Fibroblast of mammary gland (primary cell): ENCODE results near the gene EPHB2.

Experiments
- DNase-seq: peaks from one replicate; pipeline ENCODE4 v3.0.0-alpha.2; 2010; ENCODE audit warnings: low read depth
- H3K4me3 ChIP-seq: 2 replicates; pipeline ENCODE4 v1.5.1; 2011; ENCODE audit warnings: low read depth, mild to moderate bottlenecking, low read length, moderate library complexity; ENCODE audit not compliant: control insufficient read depth
- TF ChIP-seq, protein P1 (sequence below): conservative IDR thresholded peaks from 2 replicates; pipeline ENCODE4 v1.5.1; 2011; ENCODE audit warnings: low read depth, low read length, inconsistent platforms; ENCODE audit not compliant: control insufficient read depth, insufficient read depth

The EPHB2 gene

GRCh38 chr1:22915816-22916470, 205.3 kb downstream of the EPHB2 start:
- DNase-seq, result no peak
- TF ChIP-seq, protein P1, sequence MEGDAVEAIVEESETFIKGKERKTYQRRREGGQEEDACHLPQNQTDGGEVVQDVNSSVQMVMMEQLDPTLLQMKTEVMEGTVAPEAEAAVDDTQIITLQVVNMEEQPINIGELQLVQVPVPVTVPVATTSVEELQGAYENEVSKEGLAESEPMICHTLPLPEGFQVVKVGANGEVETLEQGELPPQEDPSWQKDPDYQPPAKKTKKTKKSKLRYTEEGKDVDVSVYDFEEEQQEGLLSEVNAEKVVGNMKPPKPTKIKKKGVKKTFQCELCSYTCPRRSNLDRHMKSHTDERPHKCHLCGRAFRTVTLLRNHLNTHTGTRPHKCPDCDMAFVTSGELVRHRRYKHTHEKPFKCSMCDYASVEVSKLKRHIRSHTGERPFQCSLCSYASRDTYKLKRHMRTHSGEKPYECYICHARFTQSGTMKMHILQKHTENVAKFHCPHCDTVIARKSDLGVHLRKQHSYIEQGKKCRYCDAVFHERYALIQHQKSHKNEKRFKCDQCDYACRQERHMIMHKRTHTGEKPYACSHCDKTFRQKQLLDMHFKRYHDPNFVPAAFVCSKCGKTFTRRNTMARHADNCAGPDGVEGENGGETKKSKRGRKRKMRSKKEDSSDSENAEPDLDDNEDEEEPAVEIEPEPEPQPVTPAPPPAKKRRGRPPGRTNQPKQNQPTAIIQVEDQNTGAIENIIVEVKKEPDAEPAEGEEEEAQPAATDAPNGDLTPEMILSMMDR, result no peak
- H3K4me3 ChIP-seq, result no peak overlapping the region

- TF ChIP-seq, protein P1, result no peak
- no peak for DNase-seq
- no peak overlapping the region for H3K4me3 ChIP-seq
These were observed 205.8 kb downstream of the EPHB2 start for GRCh38 chr1:22916471-22916820.

GRCh38 chr1:22917989-22918388, 207.3 kb downstream of the EPHB2 start:
- H3K4me3 ChIP-seq, result no peak overlapping the region
- DNase-seq, result no peak
- TF ChIP-seq, protein P1, result no peak

DNA sequence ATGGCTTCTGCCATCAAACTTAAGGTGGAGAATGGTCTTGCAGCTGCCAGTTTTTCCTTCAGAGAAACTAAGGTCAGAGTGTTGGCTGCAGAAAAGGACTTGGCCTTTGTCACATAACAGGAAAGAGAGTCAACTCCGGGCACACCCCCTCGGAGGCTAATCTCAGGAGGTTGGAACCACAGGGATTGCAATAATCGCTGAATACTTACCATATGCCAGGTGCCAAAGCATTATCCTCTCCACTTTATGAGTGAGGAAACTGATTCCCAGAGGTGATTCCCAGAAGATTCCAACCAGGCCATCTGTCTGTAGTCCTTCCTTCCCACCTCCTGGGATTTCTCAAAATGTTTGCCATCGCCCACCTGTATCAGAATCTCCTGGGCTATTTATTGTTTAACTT, 208.0 kb downstream of the EPHB2 start:
- no peak for DNase-seq
- TF ChIP-seq, protein P1, result no peak
- H3K4me3 ChIP-seq, result no peak overlapping the region

DNA sequence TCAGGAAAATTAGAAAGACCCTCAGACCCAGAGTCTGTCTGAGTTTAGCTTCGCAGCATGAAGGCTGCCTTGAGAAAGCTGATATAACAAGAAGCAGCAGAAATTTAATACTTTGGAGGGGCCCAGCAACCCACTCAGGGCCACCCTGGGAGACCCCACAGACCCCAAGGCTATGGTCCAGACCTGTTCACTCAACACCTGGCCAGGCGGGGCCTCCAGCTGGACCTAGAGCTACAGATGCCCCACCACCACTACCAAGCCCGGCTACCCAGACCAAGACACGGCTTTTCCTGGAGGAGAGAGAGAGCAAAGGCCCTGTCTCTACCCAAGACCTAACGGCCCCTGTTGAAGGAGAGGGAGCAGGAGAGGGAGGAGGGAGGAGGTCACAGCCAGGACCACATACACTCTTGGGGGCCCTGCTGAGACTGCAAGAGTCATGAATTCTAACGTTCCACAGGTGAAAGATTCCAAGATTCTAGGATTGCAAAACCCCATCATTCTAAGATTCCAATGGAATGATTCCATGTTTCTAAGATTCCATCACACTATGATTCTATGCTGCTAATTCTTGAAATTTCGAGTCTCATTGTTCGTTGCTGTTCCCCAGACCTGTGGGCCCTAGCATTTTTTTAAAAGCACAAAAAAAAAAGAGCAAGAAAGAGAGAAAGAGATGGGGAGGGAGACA, 208.8 kb downstream of the EPHB2 start:
- TF ChIP-seq, protein P1, result no peak
- H3K4me3 ChIP-seq, result no peak overlapping the region
- no peak for DNase-seq

DNA sequence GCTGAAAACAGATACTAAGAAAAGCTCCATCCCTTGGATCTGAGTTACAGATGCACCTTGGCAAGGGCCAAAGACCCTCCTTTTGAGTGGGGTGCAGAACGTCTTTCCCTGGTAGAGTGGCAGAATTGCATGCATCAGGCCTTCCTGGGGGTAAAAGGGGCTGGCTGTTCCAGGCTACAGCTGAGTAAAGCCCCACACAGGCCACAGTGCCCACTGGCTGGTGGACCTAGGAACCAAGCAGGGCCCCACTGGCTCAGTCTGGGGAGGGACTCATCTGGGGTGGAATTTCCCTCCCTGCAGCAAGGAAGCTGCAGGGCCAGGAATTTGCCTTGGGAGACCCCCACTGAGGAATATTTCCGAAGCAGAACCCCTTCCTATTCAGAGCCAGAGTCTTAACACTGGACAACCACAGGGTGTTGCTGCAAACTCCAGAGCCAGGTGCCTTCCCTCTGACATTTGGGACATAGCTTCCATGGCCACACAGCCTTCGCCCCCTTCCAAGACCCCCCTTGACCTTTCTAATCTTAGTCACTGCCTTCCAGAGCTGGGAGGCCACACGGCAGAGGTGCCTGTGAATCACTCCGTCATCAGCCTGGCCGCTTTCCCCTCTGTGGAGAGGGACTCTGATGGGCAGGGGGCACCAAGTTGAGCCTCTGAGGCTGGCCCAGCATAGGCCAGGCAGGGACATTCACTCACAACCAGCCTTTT, 209.5 kb downstream of the EPHB2 start:
- H3K4me3 ChIP-seq, result no peak overlapping the region
- no peak for DNase-seq
- TF ChIP-seq, protein P1, result no peak
